ENCODE data around the gene ELFN1. TPM values are rescaled to one million over a fixed set of nuclear protein-coding genes. Genes with fewer than 3 reads are reported as not detected.

ELFN1 gene
- total and polyA plus RNA-seq, 10 of the 15 experiments (the other 5 are each of a cell fraction or from before 2014, with no cell fraction given), result 0.04 TPM; not detected in 9

- ChIA-PET POLR2A (no interaction called here), SMC1A (ENCODE audit: uncharacterized antibody, unreplicated experiment) (no interaction called here), CTCF (no interaction called here), RAD21 (ENCODE audit: unreplicated experiment) (no interaction called here)
- H3K4me3 ChIP-seq, result no peak overlapping the region
- no peaks in the 10 kb centered on the region for H3K36me3 ChIP-seq (ENCODE audit: control insufficient read depth in 2 of 2, insufficient read depth in 2 of 2, low read length in 1 of 2)
- no peaks in the 10 kb centered on the region for H3K9me3 ChIP-seq (replicated peaks; ENCODE audit: control insufficient read depth, insufficient read depth, low read length)
- H2AFZ ChIP-seq (ENCODE audit: control insufficient read depth, low read depth, low read length), result no peak overlapping the region
- H3K79me2 ChIP-seq (ENCODE audit: control insufficient read depth, insufficient read depth, low read length), result no peaks in the 10 kb centered on the region
- intact Hi-C loops (cut with micrococcal nuclease; ENCODE audit: unreplicated experiment), result no loop called here
- H3K27me3 ChIP-seq (replicated peaks in 1 of 2; ENCODE audit: control insufficient read depth in 2 of 2, insufficient read depth in 2 of 2, low read length in 1 of 2), result no peaks in the 10 kb centered on the region; a peak in 2 of 4 replicates
- no peak overlapping the region for H3K4me2 ChIP-seq (ENCODE audit: control insufficient read depth, insufficient read depth)
- BruUV-seq (replicated peaks), result no TSS peak
- no peak overlapping the region for H3K9ac ChIP-seq (ENCODE audit: control insufficient read depth, insufficient read depth, low read length)
- no peaks in the 10 kb centered on the region for H3K4me1 ChIP-seq (ENCODE audit: control insufficient read depth, insufficient read depth, low read length)
- whole genome bisulfite sequencing (ENCODE audit: insufficient coverage, insufficient replicate concordance, low lambda C conversion rate, missing lambda C conversion rate), result 89% methylated on average over 10 of the region's 10 CpGs
- ATAC-seq, result no peak
- no peak for TF ChIP-seq GATAD2B (conservative IDR thresholded peaks at IDR 0.05; ENCODE audit: low read depth)
- no peak for TF ChIP-seq KLF5 (IDR thresholded peaks at IDR 0.05; ENCODE audit: partially characterized antibody)
- no peak for TF ChIP-seq ZNF384 (IDR thresholded peaks at IDR 0.05; ENCODE audit: borderline replicate concordance, low read depth, low read length)
- TF ChIP-seq CEBPB (IDR thresholded peaks at IDR 0.05; ENCODE audit: borderline replicate concordance in 1 of 2, low read depth in 2 of 2, low read length in 2 of 2), result no peak
- no peak for TF ChIP-seq CUX1 (IDR thresholded peaks at IDR 0.05; ENCODE audit: insufficient replicate concordance, low read depth, low read length)
- no peak for DNase-seq (ENCODE audit: low read depth, low spot score)
- H4K20me1 ChIP-seq (ENCODE audit: control insufficient read depth, insufficient read depth), result no peaks in the 10 kb centered on the region; the same call in 1 of the 2 replicates
- H3K27ac ChIP-seq (ENCODE audit: control insufficient read depth, insufficient read depth), result no peak overlapping the region
- in situ Hi-C loops (cut with MboI), result no loop called here
- no peak for FAIRE-seq
Observed at GRCh38 chr7:1737523-1737922, 67.4 kb downstream of the ELFN1 start.

Measured in GM12878 (cell line).